HEK293T (cell line): ENCODE data around the gene WDR37.

ENCODE experiments used
- CTCF ChIA-PET: fragments of 350-600 bp; formaldehyde crosslinking; extraction: SDS; loops from one replicate; lab custom pipeline; 2021; ENCODE audit warnings: antibody characterized with exemption, inconsistent platforms; lab: Yijun Ruan, JAX
- POLR2A ChIA-PET: fragments of 350-600 bp; formaldehyde crosslinking; extraction: SDS; loops from one replicate; lab custom pipeline; 2020; ENCODE audit warnings: antibody characterized with exemption, inconsistent platforms; lab: Yijun Ruan, JAX
- DNase-seq: peaks from one replicate; pipeline ENCODE4 v3.0.0; 2012; ENCODE audit warnings: mixed read lengths; ENCODE audit errors: extremely low spot score
- ARNT ChIP-seq: fragments of 450-650 bp; IDR thresholded peaks from 2 replicates; pipeline ENCODE4 v1.6.1; 2017; ENCODE audit warnings: mild to moderate bottlenecking
- BHLHE40 ChIP-seq: fragments of 450-650 bp; IDR thresholded peaks from 2 replicates; pipeline ENCODE4 v1.6.1; 2016; ENCODE audit warnings: mild to moderate bottlenecking, moderate library complexity, borderline replicate concordance
- CTBP1 ChIP-seq: fragments of 450-650 bp; IDR thresholded peaks from 2 replicates; pipeline ENCODE4 v1.6.1; 2016; ENCODE audit warnings: borderline replicate concordance
- ELF4 ChIP-seq: fragments of 450-650 bp; IDR thresholded peaks from 2 replicates; pipeline ENCODE4 v1.6.1; 2017; ENCODE audit warnings: antibody characterized with exemption
- FOXA1 ChIP-seq: fragments of 450-650 bp; IDR thresholded peaks from 2 replicates; pipeline ENCODE4 v1.6.1; 2016; ENCODE audit warnings: mild to moderate bottlenecking
- FOXK2 ChIP-seq: fragments of 450-650 bp; IDR thresholded peaks from 2 replicates; pipeline ENCODE4 v1.6.1; 2016; ENCODE audit warnings: mild to moderate bottlenecking
- FOXM1 ChIP-seq: fragments of 450-650 bp; IDR thresholded peaks from 2 replicates; pipeline ENCODE4 v1.6.1; 2017; ENCODE audit warnings: mild to moderate bottlenecking, borderline replicate concordance
- HDGF ChIP-seq: fragments of 450-650 bp; IDR thresholded peaks from 2 replicates; pipeline ENCODE4 v1.6.1; 2017; ENCODE audit warnings: antibody characterized with exemption, borderline replicate concordance
- L3MBTL2 ChIP-seq: fragments of 450-650 bp; conservative IDR thresholded peaks from 2 replicates; pipeline ENCODE4 v1.6.1; 2016; ENCODE audit warnings: mild to moderate bottlenecking
- LEF1 ChIP-seq: fragments of 450-650 bp; IDR thresholded peaks from 2 replicates; pipeline ENCODE4 v1.6.1; 2017; ENCODE audit warnings: mild to moderate bottlenecking, borderline replicate concordance
- NFRKB ChIP-seq: fragments of 450-650 bp; IDR thresholded peaks from 2 replicates; pipeline ENCODE4 v1.6.1; 2016; ENCODE audit warnings: mild to moderate bottlenecking, moderate library complexity
- PKNOX1 ChIP-seq: fragments of 450-650 bp; IDR thresholded peaks from 2 replicates; pipeline ENCODE4 v1.6.1; 2016
- SP1 ChIP-seq: fragments of 450-650 bp; IDR thresholded peaks from 2 replicates; pipeline ENCODE4 v1.6.1; 2017
- SUZ12 ChIP-seq: fragments of 450-650 bp; IDR thresholded peaks from 2 replicates; pipeline ENCODE4 v1.6.1; 2016; ENCODE audit warnings: mild to moderate bottlenecking
- TARDBP ChIP-seq: fragments of 450-650 bp; IDR thresholded peaks from 2 replicates; pipeline ENCODE4 v1.6.1; 2016
- ZNF384 ChIP-seq: fragments of 450-650 bp; IDR thresholded peaks from 2 replicates; pipeline ENCODE4 v1.6.1; 2016

WDR37 gene

GRCh38 chr10:1163204-1163660 is 107.0 kb downstream of the WDR37 start:
- CTCF ChIA-PET, result no interaction called here
- TF ChIP-seq TARDBP, result no peak
- no peak for TF ChIP-seq ARNT
- TF ChIP-seq ELF4, result no peak
- TF ChIP-seq NFRKB, result no peak
- no peak for TF ChIP-seq SP1
- TF ChIP-seq CTBP1, result no peak
- TF ChIP-seq PKNOX1, result no peak

GRCh38 chr10:1163831-1164230 is 107.6 kb downstream of the WDR37 start:
- CTCF ChIA-PET, result no interaction called here
- POLR2A ChIA-PET, result no interaction called here
- TF ChIP-seq CTBP1 (no peak), L3MBTL2 (no peak), BHLHE40 (no peak), NFRKB (no peak), TARDBP (no peak), SP1 (no peak), FOXA1 (no peak), ZNF384 (no peak), ARNT (no peak), FOXM1 (no peak), FOXK2 (no peak), SUZ12 (no peak), PKNOX1 (no peak), HDGF (no peak), ELF4 (no peak), LEF1 (no peak)
- no peak for DNase-seq

More at GRCh38 chr10:1163204-1163660, 107.0 kb downstream of the WDR37 start:
- no peak for DNase-seq
- POLR2A ChIA-PET, result no interaction called here

GRCh38 chr10:1166101-1166827 is 110.1 kb downstream of the WDR37 start:
- ChIA-PET POLR2A (no interaction called here), CTCF (no interaction called here)
- no peak for TF ChIP-seq L3MBTL2
- DNase-seq, result no peak

GRCh38 chr10:1166828-1167275 is 110.7 kb downstream of the WDR37 start:
- TF ChIP-seq TARDBP, result no peak
- TF ChIP-seq LEF1, result no peak
- POLR2A ChIA-PET, result no interaction called here
- CTCF ChIA-PET, result no interaction called here
- no peak for DNase-seq

- POLR2A ChIA-PET, result no interaction called here
Observed at GRCh38 chr10:1168763-1169162, 112.6 kb downstream of the WDR37 start.

GRCh38 chr10:1169186-1169885 is 113.2 kb downstream of the WDR37 start:
- DNase-seq, result no peak
- POLR2A ChIA-PET, result no interaction called here
- TF ChIP-seq HDGF, result no peak
- no peak for TF ChIP-seq L3MBTL2
- CTCF ChIA-PET, result no interaction called here

More at GRCh38 chr10:1168763-1169162, 112.6 kb downstream of the WDR37 start:
- TF ChIP-seq FOXM1 (no peak), L3MBTL2 (no peak), NFRKB (no peak), PKNOX1 (no peak), LEF1 (no peak), SP1 (no peak), ZNF384 (no peak), ELF4 (no peak), ARNT (no peak), FOXA1 (no peak), HDGF (no peak), SUZ12 (no peak), TARDBP (no peak), CTBP1 (no peak), BHLHE40 (no peak), FOXK2 (no peak)
- CTCF ChIA-PET, result no interaction called here
- DNase-seq, result no peak
